ENCODE measurements around the gene GRAMD1B. TPM values are rescaled to one million over a fixed set of nuclear protein-coding genes. Genes with fewer than 3 reads are reported as not detected.

Gene GRAMD1B
- total RNA-seq, 1 donor from 2014 or later, result 1.4 TPM

DNA sequence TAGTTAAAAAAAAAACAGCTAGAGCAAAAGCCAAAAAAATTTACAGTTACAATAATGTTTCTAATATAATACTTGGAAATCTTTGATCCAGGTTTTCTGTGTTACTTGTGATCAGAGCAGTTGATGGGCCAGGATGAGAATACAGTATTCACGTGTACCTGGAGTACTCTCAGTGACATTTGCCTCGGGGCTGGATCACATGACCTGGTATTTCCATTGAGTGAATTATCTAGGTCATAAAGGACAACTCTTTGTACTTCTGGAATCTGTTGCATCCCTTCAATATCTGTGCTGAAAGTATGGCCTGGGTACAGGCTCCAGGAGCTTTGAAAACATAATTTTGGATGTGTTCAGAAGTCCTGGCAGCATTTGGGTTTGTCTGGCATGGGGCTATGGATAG, 93.5 kb downstream of the GRAMD1B start:
- TF ChIP-seq, protein P1, sequence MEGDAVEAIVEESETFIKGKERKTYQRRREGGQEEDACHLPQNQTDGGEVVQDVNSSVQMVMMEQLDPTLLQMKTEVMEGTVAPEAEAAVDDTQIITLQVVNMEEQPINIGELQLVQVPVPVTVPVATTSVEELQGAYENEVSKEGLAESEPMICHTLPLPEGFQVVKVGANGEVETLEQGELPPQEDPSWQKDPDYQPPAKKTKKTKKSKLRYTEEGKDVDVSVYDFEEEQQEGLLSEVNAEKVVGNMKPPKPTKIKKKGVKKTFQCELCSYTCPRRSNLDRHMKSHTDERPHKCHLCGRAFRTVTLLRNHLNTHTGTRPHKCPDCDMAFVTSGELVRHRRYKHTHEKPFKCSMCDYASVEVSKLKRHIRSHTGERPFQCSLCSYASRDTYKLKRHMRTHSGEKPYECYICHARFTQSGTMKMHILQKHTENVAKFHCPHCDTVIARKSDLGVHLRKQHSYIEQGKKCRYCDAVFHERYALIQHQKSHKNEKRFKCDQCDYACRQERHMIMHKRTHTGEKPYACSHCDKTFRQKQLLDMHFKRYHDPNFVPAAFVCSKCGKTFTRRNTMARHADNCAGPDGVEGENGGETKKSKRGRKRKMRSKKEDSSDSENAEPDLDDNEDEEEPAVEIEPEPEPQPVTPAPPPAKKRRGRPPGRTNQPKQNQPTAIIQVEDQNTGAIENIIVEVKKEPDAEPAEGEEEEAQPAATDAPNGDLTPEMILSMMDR (IDR thresholded peaks at IDR 0.05), result no peak
- no peak overlapping the region for H3K4me3 ChIP-seq
- no peak overlapping the region for H3K27ac ChIP-seq

GRCh38 chr11:123525097-123525496, 95.0 kb downstream of the GRAMD1B start:
- Histone ChIP-seq H3K27me3 (no peaks in the 10 kb centered on the region), H3K9me3 (no peaks in the 10 kb centered on the region), H3K4me1 (no peaks in the 10 kb centered on the region), H3K27ac (no peak overlapping the region), H3K36me3 (no peaks in the 10 kb centered on the region), H3K4me3 (no peak overlapping the region)
- TF ChIP-seq, protein P1 (IDR thresholded peaks at IDR 0.05), result no peak
- intact Hi-C loops (cut with DNase I), result no loop called here
- no peak for DNase-seq (ENCODE audit: low spot score in 2 of 2)

More for the DNA sequence above, 93.5 kb downstream of the GRAMD1B start:
- H3K27me3 ChIP-seq, result no peaks in the 10 kb centered on the region
- intact Hi-C loops (cut with DNase I), result no loop called here
- no peaks in the 10 kb centered on the region for H3K36me3 ChIP-seq
- no peak for DNase-seq (ENCODE audit: low spot score in 2 of 2)
- no peaks in the 10 kb centered on the region for H3K4me1 ChIP-seq
- no peaks in the 10 kb centered on the region for H3K9me3 ChIP-seq

GRCh38 chr11:123525511-123525918, 95.4 kb downstream of the GRAMD1B start:
- no peak overlapping the region for H3K27ac ChIP-seq
- H3K36me3 ChIP-seq, result no peaks in the 10 kb centered on the region
- TF ChIP-seq, protein P1 (IDR thresholded peaks at IDR 0.05), result no peak
- peak overlapping the region in 1 of 2 donors; percentile 21 for H3K4me3 ChIP-seq
- H3K27me3 ChIP-seq, result no peaks in the 10 kb centered on the region
- H3K4me1 ChIP-seq, result no peaks in the 10 kb centered on the region
- intact Hi-C loops (cut with DNase I), result no loop called here
- no peak for DNase-seq (ENCODE audit: low spot score in 2 of 2)
- H3K9me3 ChIP-seq, result no peaks in the 10 kb centered on the region

DNA sequence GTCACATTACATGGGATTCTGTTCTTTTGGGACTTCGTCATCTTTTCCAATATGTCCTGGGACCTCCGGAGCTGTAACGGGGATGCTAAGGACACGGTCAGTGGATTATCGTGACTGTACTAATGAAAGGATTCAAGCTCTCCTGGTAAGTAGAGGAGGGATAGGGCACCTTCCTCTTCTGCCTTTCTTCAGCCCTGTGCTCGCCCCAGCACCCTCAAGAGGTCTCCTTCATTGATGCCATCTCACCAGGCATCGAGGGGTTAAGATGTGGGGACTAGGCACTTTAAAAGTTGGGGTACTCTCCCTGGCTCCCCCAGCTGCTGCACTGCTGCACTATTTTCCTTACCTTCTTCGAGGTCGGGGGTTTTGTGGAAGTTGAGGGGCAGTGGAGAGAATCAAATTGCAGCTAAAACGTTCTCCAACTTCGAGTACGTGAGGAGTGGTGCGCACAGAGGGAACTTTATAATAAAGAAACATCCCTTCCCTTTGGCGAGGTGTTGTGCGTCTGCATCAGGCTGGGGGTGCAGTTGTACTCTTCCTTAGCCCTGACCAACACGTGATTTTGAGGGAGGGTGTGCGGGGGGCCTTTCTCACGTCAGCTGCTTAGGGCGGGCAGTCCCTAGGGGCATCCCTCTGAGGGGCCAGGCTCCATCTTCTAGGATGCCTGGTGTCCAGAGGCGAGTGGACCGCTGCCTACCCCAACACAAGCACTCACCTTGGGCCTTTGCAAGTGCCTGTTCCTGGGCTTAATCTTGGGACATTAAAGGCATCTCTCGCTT, 96.1 kb downstream of the GRAMD1B start:
- Histone ChIP-seq H3K4me1 (no peaks in the 10 kb centered on the region), H3K9me3 (no peaks in the 10 kb centered on the region), H3K27me3 (no peaks in the 10 kb centered on the region), H3K27ac (no peak overlapping the region), H3K36me3 (no peaks in the 10 kb centered on the region), H3K4me3 (peak overlapping the region in 1 of 2 donors; percentile 21)
- DNase-seq (ENCODE audit: low spot score in 2 of 2), result no peak
- TF ChIP-seq, protein P1 (IDR thresholded peaks at IDR 0.05), result no peak
- intact Hi-C loops (cut with DNase I), result no loop called here

- no peaks in the 10 kb centered on the region for H3K36me3 ChIP-seq
- no peaks in the 10 kb centered on the region for H3K9me3 ChIP-seq
- H3K27me3 ChIP-seq, result no peaks in the 10 kb centered on the region
- TF ChIP-seq, protein P1 (IDR thresholded peaks at IDR 0.05), result no peak
- intact Hi-C loops (cut with DNase I), result no loop called here
- H3K4me1 ChIP-seq, result no peaks in the 10 kb centered on the region
- H3K4me3 ChIP-seq, result no peak overlapping the region
- H3K27ac ChIP-seq, result no peak overlapping the region
- DNase-seq (ENCODE audit: low spot score in 2 of 2), result no peak
Observed at GRCh38 chr11:123526918-123527317, 96.8 kb downstream of the GRAMD1B start.
